Lung (tissue), 12 donors: ENCODE data around the gene TLE5. TPM values are rescaled to one million over a fixed set of nuclear protein-coding genes. Genes with fewer than 3 reads are reported as not detected.
A peak's percentile ranks its signal among the peaks of the same experiment; 100 is the strongest.

Experiments used
- ATAC-seq: fragments of 200-7000 bp; cut with Tn5 transposase; one replicate; pipeline ENCODE4 v1.9.1; 2020; ENCODE audit warnings: moderate number of reproducible peaks; ENCODE audit not compliant: insufficient read depth, low FRiP score
- DNase-seq, 3 donors: peaks; one replicate each; pipeline ENCODE4 v3.0.0-alpha.2; 2013 to 2017
- H3K27ac ChIP-seq, 2 donors: one replicate each; pipeline ENCODE4 v1.5.1; 2013; ENCODE audit warnings: mild to moderate bottlenecking in 2 of 2, moderate library complexity in 2 of 2, control low read depth in 1 of 2, inconsistent platforms in 1 of 2, low read depth in 1 of 2, low read length in 1 of 2
- H3K27me3 ChIP-seq, 3 donors: one replicate each; pipeline ENCODE4 v1.5.1; 2013; ENCODE audit warnings: low read length in 2 of 3; ENCODE audit not compliant: control insufficient read depth in 3 of 3, insufficient read depth in 3 of 3
- H3K36me3 ChIP-seq, 4 donors: one replicate each; pipeline ENCODE4 v1.5.1; 2013; ENCODE audit warnings: low read length in 4 of 4, mild to moderate bottlenecking in 1 of 4, moderate library complexity in 1 of 4; ENCODE audit not compliant: control insufficient read depth in 4 of 4, insufficient read depth in 4 of 4
- H3K4me1 ChIP-seq, 5 donors: one replicate each; pipeline ENCODE4 v1.5.1; 2013; ENCODE audit warnings: low read length in 5 of 5, mild to moderate bottlenecking in 2 of 5, moderate library complexity in 1 of 5; ENCODE audit not compliant: control insufficient read depth in 5 of 5, insufficient read depth in 5 of 5
- H3K4me3 ChIP-seq: one replicate; pipeline ENCODE4 v1.5.1; 2013; ENCODE audit warnings: mild to moderate bottlenecking, control low read depth, moderate library complexity
- H3K9ac ChIP-seq, 2 donors: one replicate each; pipeline ENCODE4 v1.5.1; 2013; ENCODE audit warnings: low read length in 2 of 2, control low read depth in 1 of 2; ENCODE audit not compliant: insufficient read depth in 1 of 2
- H3K9me3 ChIP-seq, 4 donors: one replicate each; pipeline ENCODE4 v1.5.1; 2013; ENCODE audit warnings: low read length in 3 of 4, mild to moderate bottlenecking in 1 of 4, moderate library complexity in 1 of 4; ENCODE audit not compliant: control insufficient read depth in 4 of 4, insufficient read depth in 3 of 4
- WGBS, 2 donors: extraction: QIAGEN DNeasy Blood & Tissue Kit; methylation state at CpG; one replicate each; pipeline ENCODE4 v1.1.7; 2013; 5-methylcytosine and 5-hydroxymethylcytosine counted together
- polyA plus RNA-seq, 2 donors: library from polyadenylated mRNA; stranded (reverse); fragments of 200-250 nt; gene quantifications; one replicate each; pipeline ENCODE4 v1.2.1, GENCODE V29; 2013
- total RNA-seq, 2 donors: library from RNA; depleted of rRNA in 1 of 2; stranded (reverse); fragments of >200 nt in 1 of 2; gene quantifications; one replicate each; pipeline ENCODE4 v1.2.1, GENCODE V29; 2014 to 2021
- TF ChIP-seq, protein P1 (sequence below): IDR thresholded peaks from 2 replicates; pipeline ENCODE4 v1.5.1; 2012; ENCODE audit warnings: mild to moderate bottlenecking; ENCODE audit errors: control extremely low read depth, extremely low read depth
- donor health status: control.
- donor health status: control.
- donor health status: Bipolar disorder and iron deficiency.
- donor health status: healthy.
- donor health status: DM: yes; HTN: yes; CAD: no.

Gene TLE5
- total and polyA plus RNA-seq, 4 donors, result 179 to 797 (median 410) TPM

DNA sequence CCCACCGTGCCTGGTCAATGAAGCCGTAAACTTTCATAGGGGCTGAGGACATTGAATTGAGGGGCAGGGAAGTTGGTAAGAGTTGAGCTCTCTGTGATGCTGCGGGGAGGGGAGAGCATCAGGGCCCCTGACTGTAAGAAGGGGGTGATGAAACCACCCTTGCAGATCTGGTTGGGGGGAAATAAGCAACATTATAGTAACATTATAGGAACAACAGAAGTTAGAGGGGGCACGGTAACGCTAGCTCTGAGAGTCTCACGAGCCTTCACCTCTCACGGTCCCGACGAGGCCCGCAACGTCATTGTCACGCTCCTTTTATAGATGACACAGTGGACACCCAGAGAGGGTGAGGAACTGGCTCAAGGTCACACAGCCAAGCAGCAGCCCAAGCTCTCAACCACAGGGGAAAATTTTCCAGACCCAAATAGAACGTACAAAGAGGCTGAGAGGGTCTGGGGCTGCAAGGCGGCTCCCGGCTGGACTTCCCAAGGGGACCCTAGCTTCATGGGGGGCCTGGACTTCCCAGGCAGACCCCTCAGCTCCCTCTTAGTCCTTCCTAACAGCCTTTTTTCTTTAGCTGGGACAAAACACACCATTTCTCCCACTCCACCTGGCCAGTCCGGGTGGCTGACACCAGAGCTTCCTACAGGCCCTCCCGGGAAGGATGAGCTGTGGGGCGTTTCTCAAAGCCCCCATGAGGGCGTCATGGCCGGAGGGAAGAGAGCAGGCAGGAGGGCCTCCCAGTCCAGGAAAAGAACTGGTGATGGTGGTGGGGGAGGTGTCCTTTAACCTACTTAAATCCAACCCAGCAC, 4.1 kb downstream of the TLE5 start:
- TF ChIP-seq, protein P1, sequence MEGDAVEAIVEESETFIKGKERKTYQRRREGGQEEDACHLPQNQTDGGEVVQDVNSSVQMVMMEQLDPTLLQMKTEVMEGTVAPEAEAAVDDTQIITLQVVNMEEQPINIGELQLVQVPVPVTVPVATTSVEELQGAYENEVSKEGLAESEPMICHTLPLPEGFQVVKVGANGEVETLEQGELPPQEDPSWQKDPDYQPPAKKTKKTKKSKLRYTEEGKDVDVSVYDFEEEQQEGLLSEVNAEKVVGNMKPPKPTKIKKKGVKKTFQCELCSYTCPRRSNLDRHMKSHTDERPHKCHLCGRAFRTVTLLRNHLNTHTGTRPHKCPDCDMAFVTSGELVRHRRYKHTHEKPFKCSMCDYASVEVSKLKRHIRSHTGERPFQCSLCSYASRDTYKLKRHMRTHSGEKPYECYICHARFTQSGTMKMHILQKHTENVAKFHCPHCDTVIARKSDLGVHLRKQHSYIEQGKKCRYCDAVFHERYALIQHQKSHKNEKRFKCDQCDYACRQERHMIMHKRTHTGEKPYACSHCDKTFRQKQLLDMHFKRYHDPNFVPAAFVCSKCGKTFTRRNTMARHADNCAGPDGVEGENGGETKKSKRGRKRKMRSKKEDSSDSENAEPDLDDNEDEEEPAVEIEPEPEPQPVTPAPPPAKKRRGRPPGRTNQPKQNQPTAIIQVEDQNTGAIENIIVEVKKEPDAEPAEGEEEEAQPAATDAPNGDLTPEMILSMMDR, result no peak
- ATAC-seq, result no peak
- no peak overlapping the region for H3K4me3 ChIP-seq
- peak overlapping the region in 1 of 2 donors; percentile 84 for H3K27ac ChIP-seq
- H3K4me1 ChIP-seq, result peaks cover 0 to 31% (median 12%) of the 10 kb centered on the region in 5 donors
- peak overlapping the region in 1 of 2 donors; percentile 32 for H3K9ac ChIP-seq
- no peaks in the 10 kb centered on the region for H3K9me3 ChIP-seq
- H3K36me3 ChIP-seq, result peaks cover 9 to 54% (median 38%) of the 10 kb centered on the region in 4 donors
- 80 to 87% methylated on average over 20 of the region's 20 CpGs for WGBS, 2 donors
- no peak for DNase-seq
- H3K27me3 ChIP-seq, result no peaks in the 10 kb centered on the region

DNA sequence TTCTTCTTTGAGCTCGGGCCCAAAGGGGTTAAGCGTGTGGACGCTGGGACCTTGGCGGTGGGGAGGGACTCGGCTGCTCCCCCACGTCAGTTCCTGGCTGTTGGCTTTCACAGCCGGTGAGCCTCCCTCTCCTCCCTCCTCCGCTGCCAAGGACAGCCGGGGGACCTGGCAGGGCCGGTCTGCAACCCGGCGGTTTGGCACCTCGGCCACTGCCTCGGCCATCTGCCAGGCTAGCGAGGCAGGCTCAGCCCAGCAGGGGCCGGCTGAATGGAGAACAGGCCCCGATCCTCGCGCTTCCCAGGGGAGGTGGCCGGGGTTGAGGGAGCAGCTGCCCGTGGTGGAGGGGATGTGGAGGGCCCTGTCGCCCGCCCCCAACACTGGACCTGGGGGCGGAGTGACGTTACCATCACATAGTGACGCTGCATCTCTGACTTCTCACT, 5.0 kb downstream of the TLE5 start:
- Histone ChIP-seq H3K4me1 (peaks cover 0 to 31% (median 12%) of the 10 kb centered on the region in 5 donors), H3K9me3 (no peaks in the 10 kb centered on the region), H3K4me3 (no peak overlapping the region), H3K9ac (no peak overlapping the region), H3K27me3 (no peaks in the 10 kb centered on the region), H3K27ac (peak overlapping the region; percentile 46 to 84), H3K36me3 (peaks cover 9 to 56% (median 38%) of the 10 kb centered on the region in 4 donors)
- 33 to 73% methylated on average over 25 to 26 of the region's 26 CpGs for WGBS, 2 donors
- TF ChIP-seq, protein P1, result no peak
- peak; percentile 31 for ATAC-seq
- peak; percentile 89 to 94 (median 91) for DNase-seq

DNA sequence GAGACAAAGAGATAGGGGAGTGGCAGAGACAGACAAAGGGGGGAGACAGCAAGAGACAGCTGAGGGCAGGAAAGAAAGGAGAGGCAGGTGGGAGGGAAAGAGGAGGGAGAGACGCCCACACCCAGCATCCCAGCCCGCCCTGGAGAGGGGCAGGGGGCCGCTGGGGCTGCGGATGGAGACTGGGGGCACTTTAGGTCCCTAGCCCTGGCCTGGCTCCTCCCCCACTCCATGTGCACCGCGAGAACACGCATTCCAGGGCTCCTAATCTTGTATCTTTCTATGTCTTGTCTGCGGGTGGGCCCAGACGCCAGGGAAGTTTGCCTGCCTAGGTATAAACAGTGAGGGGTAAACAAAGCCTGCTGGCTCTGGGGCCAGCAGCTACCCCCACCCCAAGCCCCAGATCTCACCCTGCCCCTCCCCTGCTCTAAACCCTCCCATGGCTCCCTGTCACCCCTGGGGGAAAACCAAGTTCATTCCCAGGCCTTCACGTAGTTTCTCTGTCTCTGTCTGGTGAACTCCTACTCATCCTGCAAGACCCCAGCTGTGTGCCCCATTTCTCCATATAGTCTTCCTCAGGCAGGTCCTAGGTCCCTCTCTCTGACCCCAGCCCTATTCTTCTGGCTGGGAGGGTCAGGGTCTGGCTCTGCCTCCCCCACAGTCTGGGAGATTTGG, 5.7 kb downstream of the TLE5 start:
- no peak overlapping the region for H3K9ac ChIP-seq
- no peaks in the 10 kb centered on the region for H3K27me3 ChIP-seq
- WGBS, 2 donors, result 64 to 73% methylated on average over 10 of the region's 10 CpGs
- no peak overlapping the region for H3K4me3 ChIP-seq
- no peak for ATAC-seq
- DNase-seq, result peak in 1 of 3 donors; percentile 44
- H3K27ac ChIP-seq, result peak overlapping the region in 1 of 2 donors; percentile 84
- H3K4me1 ChIP-seq, result peaks cover 0 to 31% (median 12%) of the 10 kb centered on the region in 5 donors
- H3K36me3 ChIP-seq, result peaks cover 9 to 56% (median 38%) of the 10 kb centered on the region in 4 donors
- TF ChIP-seq, protein P1, result no peak
- H3K9me3 ChIP-seq, result no peaks in the 10 kb centered on the region
